GM18909 (cell line): Measurements from ENCODE around the gene PHF5A.

Experiments used
- ATAC-seq: cut with Tn5 transposase; IDR thresholded peaks from one replicate; pipeline ENCODE4 v1.9.1; 2021; ENCODE audit warnings: mild to moderate bottlenecking; ENCODE audit not compliant: unreplicated experiment, poor library complexity

PHF5A gene

GRCh38 chr22:41468381-41469217 is at the start of gene PHF5A, which contains the start of gene ACO2:
Gene PHF5A (minus strand): TSS chr22:41468692. CDS start chr22:41468653, 39 bp downstream.
Gene ACO2 (plus strand): TSS chr22:41469117. CDS start chr22:41469147, 30 bp downstream.
- peak; percentile 88 for ATAC-seq

GRCh38 chr22:41518048-41518347 is 49.5 kb upstream of the PHF5A start:
- no peak for ATAC-seq

GRCh38 chr22:41517172-41518047 is 48.9 kb upstream of the PHF5A start:
- ATAC-seq, result no peak

- no peak for ATAC-seq
Measured at GRCh38 chr22:41516462-41516861, 48.0 kb upstream of the PHF5A start.

- no peak for ATAC-seq
Measured at GRCh38 chr22:41513391-41513790, 44.9 kb upstream of the PHF5A start.

- no peak for ATAC-seq
Measured at GRCh38 chr22:41512421-41513194, 44.1 kb upstream of the PHF5A start.

- ATAC-seq, result no peak
Measured at GRCh38 chr22:41511521-41511968, 43.1 kb upstream of the PHF5A start.

- ATAC-seq, result no peak
Measured at GRCh38 chr22:41508770-41509170, 40.3 kb upstream of the PHF5A start.

GRCh38 chr22:41507330-41508063 is 39.0 kb upstream of the PHF5A start:
- no peak for ATAC-seq

- ATAC-seq, result no peak
Measured at GRCh38 chr22:41505511-41506220, 37.2 kb upstream of the PHF5A start.

- no peak for ATAC-seq
Measured at GRCh38 chr22:41504816-41505215, 36.3 kb upstream of the PHF5A start.

- ATAC-seq, result no peak
Measured at GRCh38 chr22:41504397-41504796, 35.9 kb upstream of the PHF5A start.

- no peak for ATAC-seq
Measured at GRCh38 chr22:41501209-41501608, 32.7 kb upstream of the PHF5A start.

GRCh38 chr22:41500303-41500702 is 31.8 kb upstream of the PHF5A start:
- no peak for ATAC-seq

- no peak for ATAC-seq
Measured at GRCh38 chr22:41499624-41500280, 31.3 kb upstream of the PHF5A start.

GRCh38 chr22:41498303-41498835 is 29.9 kb upstream of the PHF5A start:
- no peak for ATAC-seq

- no peak for ATAC-seq
Measured at GRCh38 chr22:41491374-41492100, 23.0 kb upstream of the PHF5A start.
